Measurements from ENCODE around the gene ZNF234.

GRCh38 chr19:44113138-44113783, 28.1 kb upstream of the ZNF234 start, which contains the start of gene ZNF225:
- TF ChIP-seq CTCF (IDR thresholded peaks at IDR 0.05; ENCODE audit: control extremely low read depth in 1 of 3, insufficient read depth in 1 of 3, low read depth in 1 of 3, low read length in 3 of 3) (no peak), SRF (IDR thresholded peaks at IDR 0.05; ENCODE audit: low read depth, low read length) (no peak), JUND (IDR thresholded peaks at IDR 0.05; ENCODE audit: low read length) (no peak), POLR2AphosphoS5 (IDR thresholded peaks at IDR 0.05; ENCODE audit: low read depth, low read length) (peak; percentile 93; the same call in 1 of the 2 replicates), MAX (IDR thresholded peaks at IDR 0.05) (no peak), CBX5 (IDR thresholded peaks at IDR 0.05; ENCODE audit: low read depth, low read length) (no peak), TEAD4 (IDR thresholded peaks at IDR 0.05; ENCODE audit: low read depth, low read length) (0 out of 2 replicates have a peak, but pooled peaks have one; percentile 9), EZH2 (IDR thresholded peaks at IDR 0.05; ENCODE audit: low read depth, low read length, severe bottlenecking) (no peak), SP2 (IDR thresholded peaks at IDR 0.05; ENCODE audit: low read length) (no peak), POLR2A (IDR thresholded peaks at IDR 0.05; ENCODE audit: control extremely low read depth in 1 of 2, low read depth in 2 of 2, low read length in 2 of 2) (peak; percentile 92 to 96), RAD21 (IDR thresholded peaks at IDR 0.05 in 1 of 2, conservative IDR thresholded peaks at IDR 0.05 in 1 of 2; ENCODE audit: low read depth in 2 of 2, low read length in 2 of 2) (no peak)
